ENCODE results near the gene PRSS1.
"Not testable (repeated sequence)": the region's sequence is repeated elsewhere in the genome, so short reads cannot be mapped to it uniquely, and the experiment has no call there.

Gene PRSS1

GRCh38 chr7:142776206-142776844 is 27.1 kb downstream of the PRSS1 start:
- TF ChIP-seq CTCF (IDR thresholded peaks at IDR 0.05; ENCODE audit: poor library complexity, severe bottlenecking), result no peak
- Histone ChIP-seq H3K36me3 (ENCODE audit: low read depth) (no peaks in the 10 kb centered on the region), H3K27ac (ENCODE audit: poor library complexity, severe bottlenecking) (no peak overlapping the region), H3K4me1 (ENCODE audit: insufficient read depth, poor library complexity, severe bottlenecking) (no peaks in the 10 kb centered on the region), H3K27me3 (ENCODE audit: insufficient read depth, poor library complexity, severe bottlenecking) (no peaks in the 10 kb centered on the region), H3K4me3 (ENCODE audit: severe bottlenecking) (no peak overlapping the region), H3K9me3 (ENCODE audit: severe bottlenecking) (no peaks in the 10 kb centered on the region)
- DNase-seq (ENCODE audit: low spot score) (no peak), ATAC-seq (ENCODE audit: low read depth) (no peak)

DNA sequence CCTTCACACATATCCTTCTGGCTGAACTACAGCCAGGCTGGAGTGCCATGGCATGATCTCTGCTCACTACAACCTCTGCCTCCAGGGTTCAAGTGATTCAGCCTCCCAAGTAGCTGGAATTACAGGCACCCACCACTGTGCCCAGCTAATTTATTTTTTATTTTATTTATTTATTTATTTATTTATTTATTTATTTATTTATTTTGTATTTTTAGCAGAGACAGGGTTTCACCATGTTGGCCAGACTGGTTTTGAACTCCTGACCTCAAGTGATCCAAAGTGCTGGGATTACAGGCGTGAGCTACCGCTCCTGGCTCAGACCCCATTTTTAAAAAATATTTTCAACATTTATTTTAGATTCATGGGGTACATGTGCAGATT is 27.6 kb downstream of the PRSS1 start:
- not testable (repeated sequence) for H3K27me3 ChIP-seq (ENCODE audit: insufficient read depth, poor library complexity, severe bottlenecking); ATAC-seq (ENCODE audit: low read depth); DNase-seq (ENCODE audit: low spot score); H3K36me3 ChIP-seq (ENCODE audit: low read depth); H3K4me1 ChIP-seq (ENCODE audit: insufficient read depth, poor library complexity, severe bottlenecking); H3K27ac ChIP-seq (ENCODE audit: poor library complexity, severe bottlenecking); H3K4me3 ChIP-seq (ENCODE audit: severe bottlenecking); H3K9me3 ChIP-seq (ENCODE audit: severe bottlenecking)

- Histone ChIP-seq H3K4me3 (ENCODE audit: severe bottlenecking) (no peak overlapping the region), H3K27ac (ENCODE audit: poor library complexity, severe bottlenecking) (no peak overlapping the region), H3K9me3 (ENCODE audit: severe bottlenecking) (no peaks in the 10 kb centered on the region), H3K27me3 (ENCODE audit: insufficient read depth, poor library complexity, severe bottlenecking) (no peaks in the 10 kb centered on the region), H3K4me1 (ENCODE audit: insufficient read depth, poor library complexity, severe bottlenecking) (no peaks in the 10 kb centered on the region), H3K36me3 (ENCODE audit: low read depth) (no peaks in the 10 kb centered on the region)
- no peak for ATAC-seq (ENCODE audit: low read depth)
- no peak for TF ChIP-seq CTCF (IDR thresholded peaks at IDR 0.05; ENCODE audit: poor library complexity, severe bottlenecking)
- DNase-seq (ENCODE audit: low spot score), result no peak
Measured at GRCh38 chr7:142777318-142777717, 28.0 kb downstream of the PRSS1 start.

DNA sequence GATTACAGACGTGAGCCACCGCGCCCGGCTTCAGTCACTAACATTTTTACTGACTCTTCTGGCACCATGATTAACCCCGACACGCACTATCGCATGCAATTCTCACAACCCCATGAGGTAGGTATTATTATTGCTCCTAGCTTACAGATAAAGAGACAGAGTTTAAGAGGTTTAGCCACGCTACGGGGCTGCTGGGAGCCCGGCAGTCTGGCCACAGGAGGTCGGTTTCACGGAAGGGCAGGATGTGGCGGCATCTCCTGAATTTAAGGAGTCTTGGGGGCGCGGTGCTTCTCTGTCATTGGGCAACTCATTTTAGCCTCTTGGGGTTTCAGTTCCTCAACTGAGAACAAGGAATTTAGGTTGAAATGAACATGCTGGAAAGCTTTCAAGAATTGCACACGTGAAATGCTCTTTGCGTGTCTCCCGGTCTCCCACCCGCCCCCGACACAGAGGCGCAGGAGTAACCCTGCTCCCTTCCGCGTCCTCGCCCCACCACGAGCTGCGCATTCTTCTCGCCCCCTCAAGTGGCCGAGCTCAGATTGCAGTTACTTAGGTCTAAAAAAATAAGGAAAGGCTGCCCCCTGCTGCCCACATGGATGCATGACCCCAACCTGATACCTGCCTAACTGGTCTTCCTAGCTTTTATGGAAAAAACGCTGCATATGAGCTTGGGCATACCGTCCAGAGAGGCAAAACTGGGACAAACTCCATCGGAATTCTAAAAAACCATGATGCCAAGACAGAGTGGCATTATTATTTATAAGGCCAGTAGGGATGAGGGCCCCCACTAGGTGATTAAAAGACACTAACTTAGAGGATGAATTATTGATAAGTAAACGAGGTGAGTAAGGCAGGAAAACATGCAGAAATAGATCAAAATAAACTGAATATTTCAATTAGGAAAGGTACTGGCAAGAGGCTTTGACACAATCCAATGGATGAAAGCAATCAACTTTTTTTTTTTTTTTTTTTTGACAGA is 33.9 kb downstream of the PRSS1 start:
- peak; percentile 94 for TF ChIP-seq CTCF (IDR thresholded peaks at IDR 0.05; ENCODE audit: poor library complexity, severe bottlenecking)
- peak; percentile 87 for ATAC-seq (ENCODE audit: low read depth)
- no peaks in the 10 kb centered on the region for H3K9me3 ChIP-seq (ENCODE audit: severe bottlenecking)
- peak; percentile 67 for DNase-seq (ENCODE audit: low spot score)
- H3K4me1 ChIP-seq (ENCODE audit: insufficient read depth, poor library complexity, severe bottlenecking), result no peaks in the 10 kb centered on the region
- no peak overlapping the region for H3K27ac ChIP-seq (ENCODE audit: poor library complexity, severe bottlenecking)
- no peaks in the 10 kb centered on the region for H3K27me3 ChIP-seq (ENCODE audit: insufficient read depth, poor library complexity, severe bottlenecking)
- no peaks in the 10 kb centered on the region for H3K36me3 ChIP-seq (ENCODE audit: low read depth)
- peak overlapping the region; percentile 8 for H3K4me3 ChIP-seq (ENCODE audit: severe bottlenecking)

DNA sequence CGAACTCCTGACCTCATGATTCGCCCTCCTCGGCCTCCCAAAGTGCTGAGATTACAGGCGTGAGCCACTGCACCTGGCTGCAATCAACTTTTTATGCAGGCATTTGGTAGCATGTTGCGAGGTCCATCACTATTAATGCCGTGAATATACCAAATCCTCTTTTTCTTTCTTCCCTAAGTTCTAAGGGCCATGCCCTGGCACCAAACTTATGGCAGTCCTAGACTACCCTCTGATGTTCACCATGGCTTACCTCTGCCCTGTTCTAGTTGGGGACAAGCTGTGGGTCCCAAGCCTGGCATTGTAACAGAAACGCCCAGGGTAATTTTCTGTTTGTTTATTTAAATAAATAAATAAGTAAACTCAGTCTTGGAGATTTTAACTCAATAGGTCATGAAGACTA is 34.8 kb downstream of the PRSS1 start:
- no peak for TF ChIP-seq CTCF (IDR thresholded peaks at IDR 0.05; ENCODE audit: poor library complexity, severe bottlenecking)
- DNase-seq (ENCODE audit: low spot score) (no peak), ATAC-seq (ENCODE audit: low read depth) (no peak)
- Histone ChIP-seq H3K4me3 (ENCODE audit: severe bottlenecking) (no peak overlapping the region), H3K27me3 (ENCODE audit: insufficient read depth, poor library complexity, severe bottlenecking) (no peaks in the 10 kb centered on the region), H3K9me3 (ENCODE audit: severe bottlenecking) (no peaks in the 10 kb centered on the region), H3K36me3 (ENCODE audit: low read depth) (no peaks in the 10 kb centered on the region), H3K27ac (ENCODE audit: poor library complexity, severe bottlenecking) (no peak overlapping the region), H3K4me1 (ENCODE audit: insufficient read depth, poor library complexity, severe bottlenecking) (no peaks in the 10 kb centered on the region)

Data from RWPE2 (cell line).